ENCODE results near the gene ATXN1.

- TF ChIP-seq TBL1XR1 (IDR thresholded peaks at IDR 0.05; ENCODE audit: borderline replicate concordance, low read length, partially characterized antibody) (no peak), FOXM1 (CRISPR knock-in tag; IDR thresholded peaks at IDR 0.05) (no peak), ZNF607 (CRISPR knock-in tag; IDR thresholded peaks at IDR 0.05; ENCODE audit: borderline replicate concordance) (no peak)
Measured at GRCh38 chr6:16667509-16667908, 93.8 kb downstream of the ATXN1 start.
